Measurements from ENCODE around the gene SLC17A2.
"Not testable (repeated sequence)": the region's sequence is repeated elsewhere in the genome, so short reads cannot be mapped to it uniquely, and the experiment has no call there.

Gene SLC17A2

DNA sequence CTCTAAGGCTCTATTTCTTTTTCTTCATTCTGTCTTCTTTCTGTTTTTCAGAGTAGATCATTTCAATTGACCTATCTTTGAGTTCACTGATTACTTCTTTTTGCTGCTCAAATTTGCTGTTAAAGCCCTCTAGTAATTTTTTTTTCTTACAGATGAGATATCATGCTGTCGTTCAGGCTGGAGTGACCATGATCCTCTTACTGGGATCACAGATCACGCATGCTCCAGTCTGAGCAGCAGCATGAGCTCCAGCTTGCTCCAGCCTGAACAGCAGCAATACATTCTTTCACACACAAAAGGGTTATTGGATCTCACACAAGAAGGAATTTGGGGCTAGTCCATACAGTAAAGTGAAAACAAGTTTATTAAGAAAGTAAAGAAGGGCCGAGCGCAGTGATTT lies 19.8 kb upstream of the SLC17A2 start:
- no peak for DNase-seq

DNA sequence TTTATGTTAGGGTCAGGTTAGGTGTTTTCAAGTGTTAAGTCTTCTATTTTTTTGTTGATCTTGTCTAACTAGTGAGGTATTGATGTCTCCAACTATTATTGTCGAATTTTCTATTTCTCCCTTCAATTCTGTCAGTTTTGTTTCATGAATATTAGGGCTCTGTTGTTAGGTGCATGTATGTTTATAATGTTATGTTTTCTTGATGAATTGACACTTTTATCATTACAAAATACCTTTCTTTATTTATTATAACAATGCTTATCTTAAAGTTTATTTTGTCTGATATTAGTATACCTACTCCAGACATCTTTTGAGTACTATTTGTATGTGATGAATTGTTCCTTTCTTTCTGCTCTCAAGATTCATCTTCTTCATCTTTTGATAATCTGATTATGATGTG lies 19.2 kb upstream of the SLC17A2 start:
- no peak for DNase-seq

DNA sequence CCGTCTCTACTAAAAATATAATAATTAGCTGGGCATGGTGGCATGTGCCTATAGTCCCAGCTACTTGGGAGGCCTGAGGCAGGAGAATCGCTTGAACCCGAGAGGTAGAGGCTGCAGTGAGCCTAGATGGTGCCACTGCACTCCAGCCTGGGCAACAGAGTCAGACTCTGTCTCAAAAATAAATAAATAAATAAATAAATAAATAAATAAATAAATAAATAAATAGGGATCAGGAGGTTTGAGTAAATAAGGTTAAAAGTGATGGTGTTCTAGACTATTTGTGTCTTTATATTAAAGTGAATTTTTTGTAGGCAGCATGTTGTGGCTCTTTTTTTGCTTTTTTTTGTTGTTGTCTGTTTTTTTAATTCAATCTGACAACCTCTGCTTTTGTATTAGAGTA lies 17.0 kb upstream of the SLC17A2 start:
- not testable (repeated sequence) for DNase-seq

DNA sequence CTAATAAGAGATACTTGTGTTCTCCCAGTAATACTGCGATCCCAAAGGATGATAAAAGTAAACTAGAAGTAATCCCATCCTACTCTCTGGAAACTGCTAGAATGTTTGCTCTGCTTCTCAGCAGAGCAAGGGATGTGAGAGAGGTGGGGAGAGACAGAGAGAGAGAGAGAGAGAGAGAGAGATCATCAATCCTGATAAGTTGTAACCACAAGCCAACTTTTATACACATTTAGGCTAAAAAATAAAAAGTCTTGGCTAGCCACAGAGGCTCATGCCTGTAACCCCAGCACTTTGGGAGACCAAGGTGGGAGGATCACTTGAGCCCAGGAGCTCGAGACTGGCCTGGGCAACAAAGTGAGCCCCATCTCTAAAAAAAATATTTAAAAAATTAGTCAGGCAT lies 16.1 kb upstream of the SLC17A2 start:
- no peak for DNase-seq

DNA sequence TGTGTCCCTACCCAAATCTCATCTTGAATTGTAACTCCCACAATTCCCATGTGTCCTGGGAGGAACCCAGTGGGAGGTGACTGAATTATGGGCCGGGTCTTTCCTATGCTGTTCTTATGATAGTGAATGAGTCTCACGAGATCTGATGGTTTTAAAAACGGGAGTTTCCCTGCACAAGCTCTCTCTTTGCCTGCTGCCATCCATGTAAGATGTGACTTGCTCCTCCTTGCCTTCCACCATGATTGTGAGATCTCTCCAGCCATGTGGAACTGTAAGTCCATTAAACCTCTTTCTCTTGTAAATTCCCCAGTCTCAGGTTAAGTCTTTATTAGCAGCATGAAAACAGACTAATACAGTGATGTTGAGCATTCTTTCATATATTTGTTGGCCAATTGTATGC lies 15.2 kb upstream of the SLC17A2 start:
- not testable (repeated sequence) for DNase-seq

DNA sequence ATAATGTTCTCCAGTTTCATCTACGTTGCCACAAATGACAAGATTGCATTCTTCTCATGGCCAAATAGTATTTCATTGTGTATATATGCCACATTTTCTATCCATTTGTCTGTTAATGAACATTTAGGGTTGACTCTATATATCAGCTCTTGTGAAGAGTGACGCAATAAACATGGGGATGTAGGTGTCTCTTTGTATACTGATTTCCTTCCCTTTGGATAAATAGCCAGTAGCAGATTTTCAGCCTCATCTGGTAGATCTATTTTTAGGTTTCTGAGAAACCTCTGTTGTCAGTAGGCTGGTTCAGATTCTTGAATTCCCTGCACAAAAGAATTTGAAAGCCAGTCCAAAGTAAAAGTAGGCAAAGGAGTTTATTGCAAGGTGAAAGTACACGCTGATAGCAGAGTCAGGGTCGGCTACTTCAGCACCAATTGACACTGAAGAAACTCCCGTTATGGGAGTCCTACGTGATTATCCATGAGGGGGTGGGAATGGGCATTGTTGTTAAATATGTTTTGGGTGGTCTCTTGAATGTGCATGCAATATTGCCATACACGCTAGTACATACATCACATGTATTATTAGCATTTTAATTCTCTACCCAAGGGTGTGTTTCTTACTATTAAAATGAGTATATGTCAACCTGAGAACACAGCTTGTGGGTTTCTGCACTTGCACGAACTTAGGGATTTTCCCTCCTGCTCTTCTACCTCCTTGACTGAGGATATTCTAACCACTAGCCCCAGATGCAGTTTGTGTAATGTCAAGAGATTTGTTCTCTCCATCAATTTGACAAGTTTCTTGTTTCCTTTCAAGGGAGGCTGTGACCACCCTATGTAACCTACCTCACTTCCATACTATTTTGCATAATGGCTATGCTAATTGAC lies 14.4 kb upstream of the SLC17A2 start:
- DNase-seq = no peak

DNA sequence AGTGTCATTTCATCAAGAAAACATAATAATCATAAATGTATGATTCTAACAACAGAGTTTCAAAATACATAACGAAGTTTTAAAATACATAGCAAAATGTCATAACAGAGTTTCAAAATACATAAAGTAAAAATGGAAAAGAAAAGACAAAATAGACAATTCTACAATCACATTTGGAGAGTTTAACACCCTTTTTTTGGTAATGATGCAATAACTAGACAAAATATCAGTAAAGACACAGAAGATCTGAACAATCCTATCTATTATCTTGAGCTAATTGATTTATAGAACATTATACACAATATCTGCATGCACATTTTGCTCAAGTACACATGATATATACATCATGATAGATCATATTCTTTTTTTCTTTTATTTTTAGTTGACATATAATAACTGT lies 13.4 kb upstream of the SLC17A2 start:
- DNase-seq = no peak

DNA sequence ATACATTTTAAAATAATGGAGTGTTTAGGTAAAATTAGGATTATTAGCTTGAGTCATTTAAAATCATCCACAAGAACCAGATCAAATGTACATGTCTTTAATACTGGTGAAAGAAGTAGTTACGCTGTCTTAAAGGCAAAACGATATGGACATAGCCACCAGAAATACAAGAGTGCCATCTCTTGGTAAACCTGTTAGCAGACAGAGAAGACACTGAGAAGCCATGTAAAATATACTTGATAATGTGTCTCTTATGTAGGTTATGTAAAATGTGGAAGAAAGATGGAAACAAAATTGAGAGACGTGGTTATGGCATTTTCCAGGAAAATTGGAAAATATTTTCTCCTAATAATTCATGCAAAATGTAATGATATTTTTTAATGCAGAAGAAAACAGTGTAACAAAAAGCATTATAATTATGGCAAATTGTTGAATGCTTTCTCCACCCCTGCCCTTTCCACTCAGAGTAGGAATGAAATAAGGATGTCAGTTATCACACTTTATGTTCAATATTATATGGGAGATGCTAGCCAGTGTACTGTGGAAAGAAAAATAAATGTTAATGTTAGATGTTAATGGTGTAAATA lies 12.2 kb upstream of the SLC17A2 start:
- DNase-seq = no peak

DNA sequence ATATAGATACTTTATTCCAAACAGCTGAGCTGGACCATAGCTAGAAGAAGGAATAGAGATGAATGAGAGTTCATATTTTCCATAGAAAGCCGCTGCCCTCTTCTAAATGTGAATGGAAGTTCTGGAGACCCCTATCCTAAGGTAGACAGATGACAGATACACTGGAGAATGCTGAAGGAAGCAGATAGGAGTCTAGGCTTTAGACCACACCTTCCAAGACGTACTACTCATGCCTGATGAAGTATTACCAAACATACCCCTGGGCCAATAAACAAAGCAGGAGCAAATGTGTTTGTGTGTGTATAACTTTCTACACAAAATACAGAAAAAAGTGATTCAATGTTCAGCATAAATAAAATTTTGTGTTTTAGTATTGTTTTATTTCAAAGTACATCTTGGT lies 9.1 kb upstream of the SLC17A2 start:
- no peak for DNase-seq

DNA sequence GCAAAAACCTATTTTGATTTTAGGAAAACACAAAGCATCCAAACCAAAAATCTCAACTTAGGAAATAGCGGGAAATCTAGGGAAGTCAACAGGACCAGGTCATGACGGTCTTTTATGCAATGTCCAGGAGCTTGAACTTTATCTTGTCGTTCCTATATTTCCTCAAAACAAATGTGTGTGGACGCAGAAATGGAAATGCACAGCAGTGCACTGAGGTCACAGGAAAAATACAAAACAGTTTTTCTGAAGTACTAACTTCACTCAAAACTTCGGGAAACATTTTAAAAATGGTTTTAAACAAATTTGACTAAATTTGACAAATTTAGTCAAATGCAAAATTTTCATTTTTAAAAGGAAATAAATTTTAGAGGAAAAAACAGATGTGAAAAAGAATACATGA lies 5.5 kb upstream of the SLC17A2 start:
- DNase-seq = no peak

DNA sequence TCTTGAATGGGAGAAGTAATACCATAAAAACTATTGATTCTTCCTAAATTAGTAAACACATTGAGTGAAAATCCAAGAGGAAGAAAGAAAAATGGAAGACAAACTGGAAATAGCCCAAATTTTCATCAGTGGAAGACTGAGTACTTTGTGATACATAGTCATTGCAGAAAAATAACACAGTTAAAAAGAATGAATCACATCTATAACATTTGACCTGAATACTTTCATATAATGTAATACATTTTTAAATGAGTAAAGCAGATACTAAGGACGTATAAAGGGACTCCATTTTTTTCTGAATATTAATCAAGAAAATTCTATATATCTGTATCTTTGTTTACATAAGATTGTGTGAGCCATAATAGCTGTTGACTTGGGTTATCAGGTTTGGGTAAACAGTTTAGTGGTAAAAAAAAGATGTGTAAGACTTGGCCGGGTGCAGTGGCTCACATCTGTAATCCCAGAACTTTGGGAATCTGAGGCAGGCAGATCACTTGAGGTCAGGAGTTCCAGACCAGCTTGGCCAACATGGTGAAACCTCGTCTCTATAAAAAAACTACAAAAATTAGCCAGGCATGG lies 4.3 kb upstream of the SLC17A2 start:
- no peak for DNase-seq

DNA sequence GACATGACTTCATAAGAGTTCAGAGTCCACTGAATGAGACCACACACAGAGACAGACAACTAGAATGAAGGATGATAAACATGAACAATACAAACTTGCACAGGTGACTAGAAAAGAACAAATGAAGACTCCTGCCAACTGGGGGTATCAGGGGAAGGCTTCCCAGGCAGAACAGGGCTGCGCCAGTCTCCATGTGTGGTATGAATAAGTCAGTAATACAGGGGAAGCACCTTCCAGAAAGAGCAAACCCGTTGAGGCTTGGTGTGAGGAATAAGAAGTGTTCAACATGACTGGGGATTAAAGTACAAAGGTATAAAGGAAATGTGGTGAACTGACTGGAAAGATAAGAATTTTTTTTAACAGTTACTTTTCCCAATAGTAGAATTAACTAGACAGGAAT lies 3.7 kb upstream of the SLC17A2 start:
- DNase-seq = no peak

DNA sequence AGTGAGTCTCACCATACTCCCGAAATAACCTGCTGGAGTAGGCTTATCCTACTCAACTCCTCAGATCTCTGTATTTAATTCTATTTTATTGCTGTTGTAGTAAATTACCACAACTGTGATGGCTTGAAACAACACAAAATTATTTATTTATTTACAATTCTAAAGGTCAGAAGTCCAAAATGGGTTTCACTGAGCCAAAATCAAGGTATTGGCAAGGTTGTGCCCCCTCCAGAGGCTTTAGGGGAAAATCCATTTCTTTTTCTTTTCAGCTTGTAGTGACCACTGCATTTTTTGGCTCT lies 869 bp upstream of the SLC17A2 start:
- no peak for DNase-seq

DNA sequence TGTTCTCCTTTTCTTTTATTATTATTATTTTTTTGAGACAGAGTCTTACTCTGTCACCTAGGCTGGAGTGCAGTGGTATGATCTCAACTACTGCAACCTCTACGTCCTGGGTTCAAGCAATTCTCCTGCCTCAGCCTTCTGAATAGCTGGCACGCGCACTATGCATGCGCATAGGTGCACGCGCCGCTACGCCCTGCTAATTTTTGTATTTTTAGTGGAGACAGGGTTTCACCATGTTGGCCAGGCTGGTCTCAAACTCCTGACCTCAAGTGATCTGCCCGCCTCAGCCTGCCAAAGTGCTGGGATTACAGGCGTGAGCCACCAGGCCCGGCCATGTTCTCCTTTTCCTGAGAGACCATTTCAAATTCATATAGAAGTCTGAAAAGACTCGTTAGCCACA lies 706 bp downstream of the SLC17A2 start:
- not testable (repeated sequence) for DNase-seq

DNA sequence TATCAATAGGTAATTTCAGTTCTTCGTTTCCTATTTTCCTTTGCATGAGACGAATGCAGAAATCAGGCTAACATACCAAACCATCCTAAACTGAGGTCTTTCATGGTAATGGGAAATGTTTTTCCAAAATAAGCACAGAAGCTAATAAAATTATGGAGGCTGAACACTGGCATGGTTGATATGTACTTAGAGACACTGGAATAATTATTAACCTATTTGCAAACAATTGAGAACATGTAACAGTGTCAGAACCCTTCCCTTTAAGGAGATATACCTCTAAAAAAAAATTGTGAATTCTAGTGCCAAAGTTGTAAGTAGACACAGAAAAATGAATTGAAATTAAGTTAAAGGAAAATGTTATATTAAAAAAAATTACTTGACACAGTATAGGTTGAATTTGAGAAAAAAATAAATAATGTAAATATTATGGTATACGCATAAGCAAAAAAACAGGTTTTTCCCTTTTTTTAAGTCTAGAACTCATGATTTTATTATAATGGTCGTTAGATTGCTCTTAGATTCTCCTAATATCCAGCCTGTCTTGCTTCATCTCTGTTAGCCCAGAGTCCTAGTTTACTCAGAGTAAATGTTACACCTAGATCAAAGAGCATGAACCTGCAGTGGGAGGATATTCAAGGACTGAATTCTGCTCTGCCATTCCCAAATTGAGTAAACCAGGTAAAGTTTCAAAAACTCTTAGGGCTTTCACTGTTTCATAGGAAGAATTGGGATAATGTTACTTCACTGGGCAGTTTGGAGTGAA lies 1.7 kb downstream of the SLC17A2 start:
- DNase-seq = no peak

DNA sequence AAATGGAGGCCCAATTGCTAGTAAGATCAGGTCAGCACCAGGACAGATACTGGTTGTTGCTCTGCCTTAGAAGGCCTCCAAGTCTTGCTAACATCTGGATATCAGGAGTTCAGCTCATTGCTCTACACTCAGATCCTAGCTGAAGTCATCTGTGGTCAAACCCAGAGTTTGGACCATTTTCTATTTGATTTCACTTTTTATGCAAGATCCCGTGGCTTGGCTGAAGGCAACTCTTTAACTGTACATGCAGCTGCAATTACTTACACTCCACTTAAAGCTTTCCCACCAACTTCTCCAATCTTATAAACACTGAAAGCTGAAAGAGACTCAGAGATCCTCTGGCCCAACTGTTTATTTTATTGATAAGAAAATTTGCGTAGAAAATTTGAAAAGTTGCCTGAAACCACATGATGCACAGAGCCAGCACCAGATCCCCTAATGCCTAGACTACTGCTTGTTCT lies 2.7 kb downstream of the SLC17A2 start:
- DNase-seq = no peak

DNA sequence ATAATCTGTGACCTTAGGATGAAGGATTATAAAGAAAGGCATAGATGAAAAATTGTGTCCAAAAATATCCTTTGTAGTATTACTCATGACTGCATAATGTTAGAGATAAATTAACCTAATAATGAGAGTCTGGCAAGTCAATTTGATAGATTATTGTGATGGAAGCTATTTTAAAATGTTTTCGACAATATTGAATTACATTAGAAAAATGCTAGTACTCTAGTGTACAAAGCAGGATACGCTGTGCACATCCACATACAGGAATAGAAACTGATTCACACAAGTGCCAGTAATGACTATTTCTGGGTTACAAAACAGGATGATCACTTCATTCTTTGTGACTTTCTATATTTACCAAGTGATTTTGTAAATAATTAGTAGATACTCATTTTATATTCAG lies 3.3 kb downstream of the SLC17A2 start:
- DNase-seq = no peak

DNA sequence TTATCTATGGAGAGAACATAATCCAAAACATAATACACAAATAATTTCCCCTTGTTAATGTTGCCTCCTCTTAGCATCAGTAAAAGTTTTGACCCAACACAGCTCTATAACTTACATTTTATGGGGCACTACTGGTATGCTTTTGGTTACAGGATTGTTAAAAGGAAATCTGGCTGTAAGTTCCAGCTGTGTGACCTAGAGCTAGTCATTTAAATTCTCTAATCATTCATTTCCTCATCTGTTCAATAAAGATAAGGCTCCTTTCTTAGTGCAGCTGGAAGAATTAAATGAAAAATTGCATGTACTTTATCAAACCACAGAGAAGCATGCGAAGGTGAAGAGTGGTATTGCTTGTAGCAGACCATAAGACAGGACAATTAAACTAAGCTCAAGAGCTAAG lies 4.6 kb downstream of the SLC17A2 start:
- DNase-seq = no peak

DNA sequence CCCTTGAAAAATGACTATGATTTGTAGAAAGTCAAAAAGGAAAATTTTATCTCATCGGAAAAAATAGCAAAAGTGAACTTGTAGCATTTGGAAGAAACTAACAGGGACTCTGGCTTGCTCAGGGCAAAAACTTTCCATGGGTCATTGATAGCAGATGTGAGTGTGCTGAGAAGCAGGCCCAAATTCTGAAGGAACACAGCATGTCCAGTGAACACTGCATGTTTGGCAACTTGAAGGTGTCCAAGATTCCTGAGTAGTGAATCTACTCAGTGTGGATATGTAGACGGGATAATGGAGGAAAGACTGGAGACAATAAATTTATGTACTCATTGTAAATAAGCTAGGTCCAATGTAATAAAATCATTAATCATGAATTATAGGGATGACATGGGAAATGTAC lies 8.2 kb downstream of the SLC17A2 start:
- DNase-seq = no peak

DNA sequence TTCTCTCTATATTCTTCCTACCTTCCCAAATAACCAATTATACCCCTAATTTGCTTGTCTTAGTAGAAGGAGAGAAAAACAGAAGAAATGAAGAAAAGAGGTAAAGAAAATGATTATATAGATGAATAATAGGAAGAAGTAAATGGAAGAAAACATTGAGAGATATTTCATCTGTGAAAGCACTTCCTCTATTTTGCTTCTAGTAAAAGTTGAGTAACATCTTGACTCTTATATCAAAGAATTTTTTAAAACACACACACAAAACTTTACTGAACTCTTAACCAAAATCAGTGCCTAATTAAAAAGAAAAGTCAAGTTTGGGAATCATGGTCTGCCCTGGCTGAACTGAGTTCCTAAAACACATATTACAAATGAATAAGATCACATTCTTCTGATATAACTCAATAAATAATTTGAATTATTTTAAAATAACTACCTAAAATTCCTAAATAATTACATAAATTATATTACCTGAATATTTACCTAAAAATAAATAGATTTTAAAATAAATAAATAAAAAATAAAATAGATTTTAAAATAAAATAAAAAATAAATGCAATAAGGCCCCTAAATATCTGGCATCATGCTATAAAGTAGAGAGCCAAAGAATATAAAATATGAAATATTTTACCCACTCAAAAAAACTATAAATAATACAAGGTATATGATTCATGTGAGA lies 8.8 kb downstream of the SLC17A2 start:
- no peak for DNase-seq

DNA sequence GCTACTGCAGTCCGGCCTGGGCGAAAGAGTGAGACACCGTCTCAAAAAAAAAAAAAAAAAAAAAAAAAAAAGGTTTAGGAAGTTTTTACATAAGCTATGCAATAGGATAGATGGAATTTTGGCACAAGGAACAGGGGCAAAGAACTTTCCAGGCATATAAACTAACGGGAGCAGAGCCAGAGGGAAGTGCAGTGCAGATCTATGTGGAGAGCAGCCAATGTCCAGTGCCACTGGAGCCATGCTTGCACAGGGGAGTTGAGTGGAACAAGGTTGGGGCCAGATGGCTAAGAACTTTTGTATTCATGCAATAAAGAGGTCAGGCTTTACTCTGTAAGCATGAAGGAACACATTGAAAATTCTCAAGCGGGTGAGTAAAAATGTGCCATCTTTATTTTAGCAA lies 10.8 kb downstream of the SLC17A2 start:
- no peak for DNase-seq

DNA sequence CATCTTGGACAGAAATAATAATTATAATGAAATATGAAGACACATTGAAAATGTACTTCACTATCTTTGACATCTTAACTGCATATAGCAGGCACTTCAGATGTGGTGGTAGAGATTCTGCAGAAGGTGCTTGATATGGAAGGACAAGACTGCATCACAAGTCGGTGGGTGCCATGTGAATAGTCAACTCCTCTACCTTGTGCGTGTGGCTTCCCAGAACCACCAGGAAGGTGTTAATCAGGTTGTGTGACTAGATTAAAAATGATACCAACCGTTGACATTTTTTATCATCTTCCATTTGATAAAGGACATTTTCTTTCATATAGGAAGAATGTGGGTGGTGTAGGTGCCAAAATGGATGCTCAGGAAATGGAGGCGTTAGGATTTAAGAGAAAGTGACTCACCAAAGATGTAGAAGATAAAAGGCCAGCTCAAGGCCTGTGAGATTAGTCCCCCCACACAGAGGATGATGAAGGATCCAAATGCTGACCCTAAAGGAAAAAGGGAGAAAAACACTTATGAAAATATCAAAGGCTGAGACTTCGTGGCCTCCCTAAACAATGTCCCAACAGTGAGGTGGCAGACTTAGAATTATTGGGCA lies 12.3 kb downstream of the SLC17A2 start:
- DNase-seq = no peak
